ENCODE data around the gene PHTF1. TPM values are rescaled to one million over a fixed set of nuclear protein-coding genes. Genes with fewer than 3 reads are reported as not detected.

PHTF1 gene
- total and polyA plus RNA-seq, 2 donors (not counting 1 experiment from before 2014, with no cell fraction given): 3.6 to 18.5 TPM

DNA sequence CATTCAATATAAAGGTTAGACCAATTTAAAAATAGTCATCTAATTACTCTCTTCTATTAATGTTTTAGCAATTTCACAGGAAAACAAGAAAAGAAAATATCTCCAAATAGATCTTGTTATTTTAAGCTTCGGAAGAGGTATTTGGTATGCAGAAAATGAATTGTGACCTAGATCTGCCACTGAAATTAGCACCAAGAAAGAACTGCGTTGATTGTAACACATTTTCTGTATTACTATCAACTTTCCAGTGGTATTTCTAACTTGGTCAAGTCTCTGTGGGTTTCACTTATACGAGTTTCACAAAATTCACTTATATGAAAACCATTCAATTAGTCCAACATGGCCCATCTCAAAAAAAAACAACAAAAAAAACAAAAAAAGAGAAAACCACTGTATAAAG is 41.2 kb upstream of the PHTF1 start:
- H3K4me3 ChIP-seq (ENCODE audit: control extremely low read depth in 1 of 5, extremely low read depth in 1 of 5, insufficient read depth in 1 of 5, low read depth in 2 of 5, low read length in 4 of 5): no peak overlapping the region
- ChIA-PET CTCF (no interaction called here), POLR2A (no interaction called here)
- Mint-ChIP-seq H3K27ac (no peak overlapping the region), H3K4me3 (no peak overlapping the region), H3K4me1 (peaks cover 40% of the 10 kb centered on the region), H3K9me3 (ENCODE audit: insufficient read depth) (no peaks in the 10 kb centered on the region), H3K27me3 (no peaks in the 10 kb centered on the region)
- no peak overlapping the region for H2AFZ ChIP-seq (ENCODE audit: insufficient read depth, low read depth, low read length, poor library complexity, severe bottlenecking)
- peaks cover 57% of the 10 kb centered on the region for H4K20me1 ChIP-seq (ENCODE audit: control insufficient read depth, insufficient read depth, low read length, poor library complexity, severe bottlenecking)
- intact Hi-C loops (cut with micrococcal nuclease): no loop called here
- peaks cover 0 to 14% of the 10 kb centered on the region in 2 experiments for H3K36me3 ChIP-seq (replicated peaks in 1 of 2; ENCODE audit: control extremely low read depth in 1 of 2, control insufficient read depth in 1 of 2, extremely low read depth in 1 of 2, insufficient read depth in 2 of 2, low read length in 1 of 2)
- H3K4me1 ChIP-seq (ENCODE audit: control insufficient read depth in 2 of 2, insufficient read depth in 2 of 2, low read length in 2 of 2): peaks cover 0 to 11% of the 10 kb centered on the region in 2 donors
- peaks cover 82% of the 10 kb centered on the region for H3K79me2 ChIP-seq (ENCODE audit: control insufficient read depth, insufficient read depth, low read length)
- no peak for TF ChIP-seq EZH2 (IDR thresholded peaks at IDR 0.05; ENCODE audit: borderline replicate concordance, insufficient read depth, low read depth, low read length, poor library complexity, severe bottlenecking)
- no peak for ATAC-seq (ENCODE audit: low read depth)
- WGBS (ENCODE audit: insufficient coverage): no CpG with 5 or more reads among the region's 3 CpGs
- no peak overlapping the region for H3K4me2 ChIP-seq (replicated peaks; ENCODE audit: low read depth, low read length, poor library complexity, severe bottlenecking)
- no peaks in the 10 kb centered on the region for H3K9me3 ChIP-seq (ENCODE audit: control extremely low read depth in 1 of 3, control insufficient read depth in 2 of 3, insufficient read depth in 1 of 3, low read length in 2 of 3)
- DNase-seq: no peak
- no peak overlapping the region for H3K27ac ChIP-seq (ENCODE audit: low read length in 2 of 2)
- no peaks in the 10 kb centered on the region for H3K27me3 ChIP-seq (replicated peaks in 1 of 4; ENCODE audit: control extremely low read depth in 1 of 4, control insufficient read depth in 3 of 4, insufficient read depth in 4 of 4, low read length in 3 of 4)
- H3K9ac ChIP-seq (ENCODE audit: low read length): no peak overlapping the region

DNA sequence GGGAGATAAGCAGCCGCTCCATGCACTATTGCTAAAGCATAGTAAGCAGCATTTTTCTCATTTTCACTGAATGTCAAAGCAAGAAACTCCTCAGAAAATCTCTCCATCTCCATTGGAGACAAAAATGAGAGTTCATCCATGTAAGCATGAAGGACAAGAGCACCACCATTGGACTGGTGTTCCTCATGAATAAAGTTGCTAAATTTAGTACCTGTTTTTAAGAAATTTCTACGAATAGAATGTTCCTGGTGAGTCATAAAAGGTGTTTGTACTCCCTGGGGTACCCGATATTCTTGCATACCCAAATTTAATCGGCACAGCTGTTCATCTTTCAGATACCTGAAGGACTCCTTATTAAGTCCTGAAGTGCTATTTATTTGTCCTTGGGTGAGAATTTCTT is 38.2 kb upstream of the PHTF1 start:
- H3K27me3 Mint-ChIP-seq: no peaks in the 10 kb centered on the region
- Histone ChIP-seq H3K27ac (ENCODE audit: low read length in 2 of 2) (no peak overlapping the region), H3K27me3 (replicated peaks in 1 of 4; ENCODE audit: control extremely low read depth in 1 of 4, control insufficient read depth in 3 of 4, insufficient read depth in 4 of 4, low read length in 3 of 4) (no peaks in the 10 kb centered on the region), H3K4me3 (ENCODE audit: control extremely low read depth in 1 of 5, extremely low read depth in 1 of 5, insufficient read depth in 1 of 5, low read depth in 2 of 5, low read length in 4 of 5) (no peak overlapping the region), H3K9ac (ENCODE audit: low read length) (no peak overlapping the region), H3K9me3 (ENCODE audit: control extremely low read depth in 1 of 3, control insufficient read depth in 2 of 3, insufficient read depth in 1 of 3, low read length in 2 of 3) (no peaks in the 10 kb centered on the region), H3K79me2 (ENCODE audit: control insufficient read depth, insufficient read depth, low read length) (peaks cover 69% of the 10 kb centered on the region), H3K4me2 (replicated peaks; ENCODE audit: low read depth, low read length, poor library complexity, severe bottlenecking) (no peak overlapping the region), H4K20me1 (ENCODE audit: control insufficient read depth, insufficient read depth, low read length, poor library complexity, severe bottlenecking) (peaks cover 37% of the 10 kb centered on the region), H2AFZ (ENCODE audit: insufficient read depth, low read depth, low read length, poor library complexity, severe bottlenecking) (no peak overlapping the region), H3K4me1 (ENCODE audit: control insufficient read depth in 2 of 2, insufficient read depth in 2 of 2, low read length in 2 of 2) (peaks cover 0 to 3% of the 10 kb centered on the region in 2 donors), H3K36me3 (replicated peaks in 1 of 2; ENCODE audit: control extremely low read depth in 1 of 2, control insufficient read depth in 1 of 2, extremely low read depth in 1 of 2, insufficient read depth in 2 of 2, low read length in 1 of 2) (peaks cover 0 to 27% of the 10 kb centered on the region in 2 experiments)
- ChIA-PET POLR2A (no interaction called here), CTCF (no interaction called here)
- DNase-seq: no peak
- no CpG with 5 or more reads among the region's 4 CpGs for WGBS (ENCODE audit: insufficient coverage)
- intact Hi-C loops (cut with micrococcal nuclease): no loop called here
- H3K4me1 Mint-ChIP-seq: peaks cover 32% of the 10 kb centered on the region
- TF ChIP-seq, protein P1, sequence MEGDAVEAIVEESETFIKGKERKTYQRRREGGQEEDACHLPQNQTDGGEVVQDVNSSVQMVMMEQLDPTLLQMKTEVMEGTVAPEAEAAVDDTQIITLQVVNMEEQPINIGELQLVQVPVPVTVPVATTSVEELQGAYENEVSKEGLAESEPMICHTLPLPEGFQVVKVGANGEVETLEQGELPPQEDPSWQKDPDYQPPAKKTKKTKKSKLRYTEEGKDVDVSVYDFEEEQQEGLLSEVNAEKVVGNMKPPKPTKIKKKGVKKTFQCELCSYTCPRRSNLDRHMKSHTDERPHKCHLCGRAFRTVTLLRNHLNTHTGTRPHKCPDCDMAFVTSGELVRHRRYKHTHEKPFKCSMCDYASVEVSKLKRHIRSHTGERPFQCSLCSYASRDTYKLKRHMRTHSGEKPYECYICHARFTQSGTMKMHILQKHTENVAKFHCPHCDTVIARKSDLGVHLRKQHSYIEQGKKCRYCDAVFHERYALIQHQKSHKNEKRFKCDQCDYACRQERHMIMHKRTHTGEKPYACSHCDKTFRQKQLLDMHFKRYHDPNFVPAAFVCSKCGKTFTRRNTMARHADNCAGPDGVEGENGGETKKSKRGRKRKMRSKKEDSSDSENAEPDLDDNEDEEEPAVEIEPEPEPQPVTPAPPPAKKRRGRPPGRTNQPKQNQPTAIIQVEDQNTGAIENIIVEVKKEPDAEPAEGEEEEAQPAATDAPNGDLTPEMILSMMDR (IDR thresholded peaks at IDR 0.05): no peak
- TF ChIP-seq EZH2 (IDR thresholded peaks at IDR 0.05; ENCODE audit: borderline replicate concordance, insufficient read depth, low read depth, low read length, poor library complexity, severe bottlenecking): no peak
- no peaks in the 10 kb centered on the region for H3K9me3 Mint-ChIP-seq (ENCODE audit: insufficient read depth)
- H3K4me3 Mint-ChIP-seq: no peak overlapping the region
- no peak for ATAC-seq (ENCODE audit: low read depth)
- no peak overlapping the region for H3K27ac Mint-ChIP-seq
